ENCODE results near the gene SEMA3A. TPM values are rescaled to one million over a fixed set of nuclear protein-coding genes. Genes with fewer than 3 reads are reported as not detected.

The SEMA3A gene
- total RNA-seq, 2 experiments from 2014 or later = 1.2 to 1.7 TPM

DNA sequence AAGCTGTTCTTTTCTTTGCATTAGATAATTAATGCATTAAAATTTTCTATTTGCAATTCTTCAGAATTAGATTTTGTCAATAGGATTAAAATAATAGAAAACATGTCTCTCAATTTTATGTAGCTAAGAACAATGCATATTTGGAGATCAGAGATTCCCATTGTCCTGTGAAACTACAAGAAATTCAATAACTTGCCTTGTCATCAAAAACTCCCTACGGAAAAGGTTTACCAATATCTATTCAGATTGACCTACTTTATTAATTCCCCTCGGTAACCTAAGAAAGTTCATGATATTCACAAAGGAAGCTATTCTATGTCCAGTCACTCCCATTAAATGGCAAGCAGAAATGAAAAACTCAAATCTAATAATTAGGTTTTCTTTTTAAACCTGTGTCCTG is 172.6 kb downstream of the SEMA3A start:
- DNase-seq = no peak
- TF ChIP-seq, protein P1, sequence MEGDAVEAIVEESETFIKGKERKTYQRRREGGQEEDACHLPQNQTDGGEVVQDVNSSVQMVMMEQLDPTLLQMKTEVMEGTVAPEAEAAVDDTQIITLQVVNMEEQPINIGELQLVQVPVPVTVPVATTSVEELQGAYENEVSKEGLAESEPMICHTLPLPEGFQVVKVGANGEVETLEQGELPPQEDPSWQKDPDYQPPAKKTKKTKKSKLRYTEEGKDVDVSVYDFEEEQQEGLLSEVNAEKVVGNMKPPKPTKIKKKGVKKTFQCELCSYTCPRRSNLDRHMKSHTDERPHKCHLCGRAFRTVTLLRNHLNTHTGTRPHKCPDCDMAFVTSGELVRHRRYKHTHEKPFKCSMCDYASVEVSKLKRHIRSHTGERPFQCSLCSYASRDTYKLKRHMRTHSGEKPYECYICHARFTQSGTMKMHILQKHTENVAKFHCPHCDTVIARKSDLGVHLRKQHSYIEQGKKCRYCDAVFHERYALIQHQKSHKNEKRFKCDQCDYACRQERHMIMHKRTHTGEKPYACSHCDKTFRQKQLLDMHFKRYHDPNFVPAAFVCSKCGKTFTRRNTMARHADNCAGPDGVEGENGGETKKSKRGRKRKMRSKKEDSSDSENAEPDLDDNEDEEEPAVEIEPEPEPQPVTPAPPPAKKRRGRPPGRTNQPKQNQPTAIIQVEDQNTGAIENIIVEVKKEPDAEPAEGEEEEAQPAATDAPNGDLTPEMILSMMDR (IDR thresholded peaks at IDR 0.05) = no peak
- Mint-ChIP-seq H3K27ac (no peak overlapping the region), H3K4me3 (no peak overlapping the region), H3K9me3 (no peaks in the 10 kb centered on the region), H3K27me3 (no peaks in the 10 kb centered on the region), H3K36me3 (ENCODE audit: low read depth) (no peaks in the 10 kb centered on the region), H3K4me1 (ENCODE audit: low read depth) (no peaks in the 10 kb centered on the region)
- intact Hi-C loops (cut with micrococcal nuclease) = no loop called here
- ATAC-seq = no peak
- ChIA-PET CTCF (no interaction called here), POLR2A (no interaction called here)

DNA sequence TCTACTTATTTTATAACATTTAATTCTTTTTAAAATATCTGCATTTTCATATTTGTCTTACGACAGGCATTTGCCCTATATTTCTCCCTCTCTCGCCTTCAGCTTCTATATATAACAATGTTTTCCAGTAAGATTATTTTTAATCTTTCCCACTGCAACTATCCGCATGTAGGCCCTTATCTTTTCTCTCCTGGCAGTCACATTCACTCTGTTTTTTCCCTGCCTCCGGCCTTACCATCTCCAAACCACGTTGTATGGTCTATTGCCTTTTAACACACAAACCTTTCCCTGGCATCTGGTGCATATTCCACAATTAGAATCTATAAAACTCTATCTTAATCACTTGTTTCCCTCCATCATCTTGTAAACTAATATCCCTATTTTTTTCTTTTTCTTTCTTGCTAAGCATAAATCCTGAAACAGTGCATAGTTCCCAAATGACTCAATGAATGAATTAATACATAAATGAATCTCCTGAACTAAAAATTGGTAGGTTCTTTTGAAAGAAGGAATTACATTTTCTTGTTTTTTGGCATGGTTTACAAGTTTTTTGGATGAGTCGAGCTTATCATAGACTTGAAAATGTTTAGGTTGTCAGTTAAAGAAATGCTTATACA is 173.2 kb downstream of the SEMA3A start:
- Mint-ChIP-seq H3K27me3 (no peaks in the 10 kb centered on the region), H3K4me3 (no peak overlapping the region), H3K9me3 (no peaks in the 10 kb centered on the region), H3K36me3 (ENCODE audit: low read depth) (no peaks in the 10 kb centered on the region), H3K27ac (no peak overlapping the region), H3K4me1 (ENCODE audit: low read depth) (no peaks in the 10 kb centered on the region)
- ATAC-seq (no peak), DNase-seq (no peak)
- ChIA-PET POLR2A (no interaction called here), CTCF (no interaction called here)
- intact Hi-C loops (cut with micrococcal nuclease) = no loop called here
- TF ChIP-seq, protein P1 (IDR thresholded peaks at IDR 0.05) = no peak

DNA sequence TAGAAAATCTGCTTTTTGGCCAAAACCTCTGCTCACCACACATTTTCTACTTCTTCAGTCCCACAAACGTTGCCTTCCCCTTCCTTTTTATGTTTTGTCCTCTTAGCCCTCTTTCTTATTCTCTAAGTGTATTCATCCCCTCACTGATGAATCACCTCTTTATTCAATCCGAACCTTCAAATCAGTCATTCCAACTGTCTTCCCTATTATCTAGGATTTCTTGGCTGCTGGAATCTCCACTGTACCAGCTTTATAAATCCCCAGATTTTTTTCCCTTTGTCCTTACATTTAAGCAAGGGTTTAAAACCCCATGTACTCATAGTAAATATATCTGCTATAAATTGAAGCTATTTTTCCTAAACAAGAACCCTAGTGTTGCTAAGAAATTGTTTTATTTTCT is 176.9 kb downstream of the SEMA3A start:
- H3K4me1 Mint-ChIP-seq (ENCODE audit: low read depth) = no peaks in the 10 kb centered on the region
- no peaks in the 10 kb centered on the region for H3K9me3 Mint-ChIP-seq
- intact Hi-C loops (cut with micrococcal nuclease) = no loop called here
- no peak overlapping the region for H3K27ac Mint-ChIP-seq
- no peak overlapping the region for H3K4me3 Mint-ChIP-seq
- TF ChIP-seq, protein P1 (IDR thresholded peaks at IDR 0.05) = no peak
- DNase-seq (no peak), ATAC-seq (no peak)
- ChIA-PET CTCF (no interaction called here), POLR2A (no interaction called here)
- no peaks in the 10 kb centered on the region for H3K27me3 Mint-ChIP-seq
- H3K36me3 Mint-ChIP-seq (ENCODE audit: low read depth) = no peaks in the 10 kb centered on the region

DNA sequence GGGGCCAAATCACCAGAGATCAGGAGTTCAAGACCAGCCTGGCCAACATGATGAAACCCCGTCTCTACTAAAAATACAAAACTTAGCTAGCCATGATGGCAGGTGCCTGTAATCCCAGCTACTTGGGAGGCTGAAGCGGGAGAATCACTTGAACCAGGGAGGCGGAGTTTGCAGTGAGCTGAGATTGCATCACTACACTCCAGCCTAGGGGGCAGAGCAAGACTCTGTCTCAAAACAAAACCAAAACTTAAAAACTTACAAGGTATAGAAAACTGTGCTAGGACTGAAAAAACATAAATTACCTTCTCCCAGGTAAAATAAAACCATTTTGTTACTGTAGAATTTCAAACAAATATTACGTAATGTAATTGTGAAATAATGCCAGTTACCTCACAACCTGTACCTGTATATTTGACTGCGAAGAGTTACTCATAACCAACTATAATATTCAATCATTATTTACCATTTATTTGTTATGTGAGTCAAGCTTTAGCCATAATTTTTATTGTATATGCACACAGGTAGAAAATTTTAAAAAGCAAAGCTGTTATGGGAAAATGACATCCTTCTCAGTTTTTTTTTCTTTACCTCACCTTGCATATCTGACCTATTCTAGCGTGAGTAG is 180.9 kb downstream of the SEMA3A start:
- no peaks in the 10 kb centered on the region for H3K9me3 Mint-ChIP-seq
- H3K36me3 Mint-ChIP-seq (ENCODE audit: low read depth) = no peaks in the 10 kb centered on the region
- H3K27me3 Mint-ChIP-seq = no peaks in the 10 kb centered on the region
- POLR2A ChIA-PET = no interaction called here
- intact Hi-C loops (cut with micrococcal nuclease) = no loop called here
- no peak overlapping the region for H3K27ac Mint-ChIP-seq
- H3K4me3 Mint-ChIP-seq = no peak overlapping the region
- ATAC-seq (no peak), DNase-seq (peak; percentile 8)
- CTCF ChIA-PET = no interaction called here
- no peaks in the 10 kb centered on the region for H3K4me1 Mint-ChIP-seq (ENCODE audit: low read depth)
- TF ChIP-seq, protein P1 (IDR thresholded peaks at IDR 0.05) = no peak

DNA sequence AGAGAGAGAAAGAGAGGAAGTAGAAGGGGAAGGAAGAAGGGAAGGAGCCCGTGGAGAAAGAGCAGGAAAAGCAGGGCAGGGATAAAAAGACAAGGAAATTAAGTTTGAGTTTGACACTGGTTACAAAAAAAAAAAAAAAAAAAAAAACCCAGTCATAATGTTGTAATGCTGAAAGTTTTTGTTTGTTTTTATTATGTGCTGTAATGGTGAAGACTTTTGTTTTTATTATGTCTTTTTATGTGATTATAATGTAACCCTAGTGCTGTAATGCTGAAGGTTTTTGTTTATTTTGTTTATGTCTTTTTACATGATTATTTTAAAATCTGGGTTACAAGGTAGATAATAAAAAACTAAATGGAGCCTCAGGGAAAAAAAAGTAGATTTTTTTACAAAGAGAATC is 184.8 kb downstream of the SEMA3A start:
- no peaks in the 10 kb centered on the region for H3K27me3 Mint-ChIP-seq
- ChIA-PET CTCF (no interaction called here), POLR2A (no interaction called here)
- H3K27ac Mint-ChIP-seq = no peak overlapping the region
- TF ChIP-seq, protein P1 (IDR thresholded peaks at IDR 0.05) = no peak
- H3K4me3 Mint-ChIP-seq = no peak overlapping the region
- H3K36me3 Mint-ChIP-seq (ENCODE audit: low read depth) = no peaks in the 10 kb centered on the region
- ATAC-seq = no peak
- DNase-seq = no peak
- intact Hi-C loops (cut with micrococcal nuclease) = no loop called here
- no peaks in the 10 kb centered on the region for H3K4me1 Mint-ChIP-seq (ENCODE audit: low read depth)
- no peaks in the 10 kb centered on the region for H3K9me3 Mint-ChIP-seq
